ENCODE measurements around the gene NLRX1. TPM values are rescaled to one million over a fixed set of nuclear protein-coding genes. Genes with fewer than 3 reads are reported as not detected.

Gene NLRX1
- polyA plus RNA-seq (2013, experiment 1 of 4): 20.7 TPM
- polyA plus RNA-seq (2013, experiment 2 of 4): 18.7 TPM
- 18.7 TPM for polyA plus RNA-seq (2013, experiment 3 of 4)
- 20.8 TPM for polyA plus RNA-seq (2013, experiment 4 of 4)

- peak within 1 kb of the TSS; percentile 58 for H3K27ac ChIP-seq (ENCODE audit: insufficient read depth, low read depth, low read length, poor library complexity, severe bottlenecking)
- 4% methylated on average over 63 of the region's 63 CpGs for whole genome bisulfite sequencing, 2 experiments
- no peaks in the 10 kb centered on the region for H3K36me3 ChIP-seq (ENCODE audit: control insufficient read depth, insufficient read depth, low read length)
- H3K27me3 ChIP-seq (ENCODE audit: control insufficient read depth, insufficient read depth, low read length, poor library complexity, severe bottlenecking): no peaks in the 10 kb centered on the region
- H3K9me3 ChIP-seq (ENCODE audit: control insufficient read depth, low read length): no peaks in the 10 kb centered on the region
- peaks cover 8% of the 10 kb centered on the region for H3K4me1 ChIP-seq (ENCODE audit: control insufficient read depth, insufficient read depth, low read length)
- H3K4me3 ChIP-seq (ENCODE audit: insufficient read depth, low read depth, low read length): peak within 1 kb of the TSS; percentile 68
Observed at GRCh38 chr11:119168471-119169281, at the start of gene NLRX1. Gene NLRX1 (plus strand): TSS chr11:119168725. CDS start chr11:119171404, 2,679 bp downstream.

GRCh38 chr11:119118946-119119345, 49.6 kb upstream of the NLRX1 start:
- Histone ChIP-seq H3K4me1 (ENCODE audit: control insufficient read depth, insufficient read depth, low read length) (no peaks in the 10 kb centered on the region), H3K9me3 (ENCODE audit: control insufficient read depth, low read length) (no peaks in the 10 kb centered on the region), H3K36me3 (ENCODE audit: control insufficient read depth, insufficient read depth, low read length) (no peaks in the 10 kb centered on the region), H3K27ac (ENCODE audit: insufficient read depth, low read depth, low read length, poor library complexity, severe bottlenecking) (no peak overlapping the region), H3K4me3 (ENCODE audit: insufficient read depth, low read depth, low read length) (no peak overlapping the region), H3K27me3 (ENCODE audit: control insufficient read depth, insufficient read depth, low read length, poor library complexity, severe bottlenecking) (no peaks in the 10 kb centered on the region)
- no CpG with 5 or more reads among the region's 1 CpG for WGBS, 2 experiments

GRCh38 chr11:119120639-119121007, 47.9 kb upstream of the NLRX1 start:
- no peaks in the 10 kb centered on the region for H3K4me1 ChIP-seq (ENCODE audit: control insufficient read depth, insufficient read depth, low read length)
- no peaks in the 10 kb centered on the region for H3K36me3 ChIP-seq (ENCODE audit: control insufficient read depth, insufficient read depth, low read length)
- no peaks in the 10 kb centered on the region for H3K9me3 ChIP-seq (ENCODE audit: control insufficient read depth, low read length)
- peak overlapping the region; percentile 34 for H3K4me3 ChIP-seq (ENCODE audit: insufficient read depth, low read depth, low read length)
- 69 to 72% methylated on average over 5 of the region's 5 CpGs for WGBS, 2 experiments
- no peak overlapping the region for H3K27ac ChIP-seq (ENCODE audit: insufficient read depth, low read depth, low read length, poor library complexity, severe bottlenecking)
- no peaks in the 10 kb centered on the region for H3K27me3 ChIP-seq (ENCODE audit: control insufficient read depth, insufficient read depth, low read length, poor library complexity, severe bottlenecking)

GRCh38 chr11:119121008-119121810, 47.3 kb upstream of the NLRX1 start, which contains the start of gene HINFP:
Gene HINFP (plus strand): TSS chr11:119121580. CDS start chr11:119126945, 5,365 bp downstream.
- Histone ChIP-seq H3K36me3 (ENCODE audit: control insufficient read depth, insufficient read depth, low read length) (no peaks in the 10 kb centered on the region), H3K4me1 (ENCODE audit: control insufficient read depth, insufficient read depth, low read length) (no peaks in the 10 kb centered on the region), H3K9me3 (ENCODE audit: control insufficient read depth, low read length) (no peaks in the 10 kb centered on the region), H3K27me3 (ENCODE audit: control insufficient read depth, insufficient read depth, low read length, poor library complexity, severe bottlenecking) (no peaks in the 10 kb centered on the region), H3K27ac (ENCODE audit: insufficient read depth, low read depth, low read length, poor library complexity, severe bottlenecking) (no peak within 1 kb of the TSS), H3K4me3 (ENCODE audit: insufficient read depth, low read depth, low read length) (peak within 1 kb of the TSS; percentile 84)
- WGBS, 2 experiments: 0 to 1% methylated on average over 52 to 54 of the region's 54 CpGs

- WGBS, 2 experiments: 1 to 2% methylated on average over 20 of the region's 20 CpGs
- Histone ChIP-seq H3K27me3 (ENCODE audit: control insufficient read depth, insufficient read depth, low read length, poor library complexity, severe bottlenecking) (no peaks in the 10 kb centered on the region), H3K4me1 (ENCODE audit: control insufficient read depth, insufficient read depth, low read length) (no peaks in the 10 kb centered on the region), H3K9me3 (ENCODE audit: control insufficient read depth, low read length) (no peaks in the 10 kb centered on the region), H3K27ac (ENCODE audit: insufficient read depth, low read depth, low read length, poor library complexity, severe bottlenecking) (no peak overlapping the region), H3K4me3 (ENCODE audit: insufficient read depth, low read depth, low read length) (peak overlapping the region; percentile 84), H3K36me3 (ENCODE audit: control insufficient read depth, insufficient read depth, low read length) (no peaks in the 10 kb centered on the region)
Observed at GRCh38 chr11:119121811-119122124, 46.8 kb upstream of the NLRX1 start.

- H3K4me1 ChIP-seq (ENCODE audit: control insufficient read depth, insufficient read depth, low read length): no peaks in the 10 kb centered on the region
- H3K9me3 ChIP-seq (ENCODE audit: control insufficient read depth, low read length): no peaks in the 10 kb centered on the region
- peaks cover 5% of the 10 kb centered on the region for H3K36me3 ChIP-seq (ENCODE audit: control insufficient read depth, insufficient read depth, low read length)
- no peak overlapping the region for H3K4me3 ChIP-seq (ENCODE audit: insufficient read depth, low read depth, low read length)
- H3K27ac ChIP-seq (ENCODE audit: insufficient read depth, low read depth, low read length, poor library complexity, severe bottlenecking): no peak overlapping the region
- WGBS, 2 experiments: 97% methylated on average over 6 of the region's 6 CpGs
- H3K27me3 ChIP-seq (ENCODE audit: control insufficient read depth, insufficient read depth, low read length, poor library complexity, severe bottlenecking): no peaks in the 10 kb centered on the region
Observed at GRCh38 chr11:119125821-119126220, 42.7 kb upstream of the NLRX1 start.

- peaks cover 14% of the 10 kb centered on the region for H3K36me3 ChIP-seq (ENCODE audit: control insufficient read depth, insufficient read depth, low read length)
- no peaks in the 10 kb centered on the region for H3K9me3 ChIP-seq (ENCODE audit: control insufficient read depth, low read length)
- H3K27ac ChIP-seq (ENCODE audit: insufficient read depth, low read depth, low read length, poor library complexity, severe bottlenecking): no peak overlapping the region
- no peaks in the 10 kb centered on the region for H3K4me1 ChIP-seq (ENCODE audit: control insufficient read depth, insufficient read depth, low read length)
- no peaks in the 10 kb centered on the region for H3K27me3 ChIP-seq (ENCODE audit: control insufficient read depth, insufficient read depth, low read length, poor library complexity, severe bottlenecking)
- 86 to 92% methylated on average over 4 to 5 of the region's 5 CpGs for WGBS, 2 experiments
- no peak overlapping the region for H3K4me3 ChIP-seq (ENCODE audit: insufficient read depth, low read depth, low read length)
Observed at GRCh38 chr11:119126675-119127268, 41.8 kb upstream of the NLRX1 start.

GRCh38 chr11:119130662-119131061, 37.9 kb upstream of the NLRX1 start:
- no peaks in the 10 kb centered on the region for H3K27me3 ChIP-seq (ENCODE audit: control insufficient read depth, insufficient read depth, low read length, poor library complexity, severe bottlenecking)
- no peak overlapping the region for H3K4me3 ChIP-seq (ENCODE audit: insufficient read depth, low read depth, low read length)
- H3K27ac ChIP-seq (ENCODE audit: insufficient read depth, low read depth, low read length, poor library complexity, severe bottlenecking): no peak overlapping the region
- H3K9me3 ChIP-seq (ENCODE audit: control insufficient read depth, low read length): no peaks in the 10 kb centered on the region
- no peaks in the 10 kb centered on the region for H3K4me1 ChIP-seq (ENCODE audit: control insufficient read depth, insufficient read depth, low read length)
- peaks cover 35% of the 10 kb centered on the region for H3K36me3 ChIP-seq (ENCODE audit: control insufficient read depth, insufficient read depth, low read length)
- whole genome bisulfite sequencing, 2 experiments: 94 to 96% methylated on average over 3 of the region's 3 CpGs

- H3K27me3 ChIP-seq (ENCODE audit: control insufficient read depth, insufficient read depth, low read length, poor library complexity, severe bottlenecking): no peaks in the 10 kb centered on the region
- no peak overlapping the region for H3K4me3 ChIP-seq (ENCODE audit: insufficient read depth, low read depth, low read length)
- peaks cover 35% of the 10 kb centered on the region for H3K36me3 ChIP-seq (ENCODE audit: control insufficient read depth, insufficient read depth, low read length)
- H3K27ac ChIP-seq (ENCODE audit: insufficient read depth, low read depth, low read length, poor library complexity, severe bottlenecking): no peak overlapping the region
- H3K4me1 ChIP-seq (ENCODE audit: control insufficient read depth, insufficient read depth, low read length): no peaks in the 10 kb centered on the region
- WGBS, 2 experiments: 82 to 88% methylated on average over 4 of the region's 4 CpGs
- H3K9me3 ChIP-seq (ENCODE audit: control insufficient read depth, low read length): no peaks in the 10 kb centered on the region
Observed at GRCh38 chr11:119134389-119134978, 34.0 kb upstream of the NLRX1 start.

Measured in ectodermal cell (in vitro differentiated cells).